HepG2 (cell line): ENCODE data around the gene BCORL1. TPM values are rescaled to one million over a fixed set of nuclear protein-coding genes. Genes with fewer than 3 reads are reported as not detected.
A peak's percentile ranks its signal among the peaks of the same experiment; 100 is the strongest.

Experiments
- CBX1 ChIP-seq: IDR thresholded peaks from one replicate; pipeline ENCODE4 v1.6.1; 2016; ENCODE audit warnings: antibody characterized with exemption, low read depth
- CEBPB ChIP-seq: IDR thresholded peaks from 2 replicates; pipeline ENCODE4 v1.6.1; 2011; ENCODE audit warnings: low read depth, low read length, improper control_type of control experiment, borderline replicate concordance
- FOSL2 ChIP-seq: sonication (generic); formaldehyde crosslinking; IDR thresholded peaks from 2 replicates; pipeline ENCODE4 v1.4.0; 2020; ENCODE audit warnings: missing genetic modification reagents
- KDM2A ChIP-seq: sonication (generic); formaldehyde crosslinking; IDR thresholded peaks from 2 replicates; pipeline ENCODE4 v1.4.0; 2020; ENCODE audit warnings: low read depth, missing genetic modification reagents, borderline replicate concordance
- MAX ChIP-seq: IDR thresholded peaks from 2 replicates; pipeline ENCODE4 v1.6.1; 2012; ENCODE audit warnings: inconsistent platforms
- MXD3 ChIP-seq: IDR thresholded peaks from 2 replicates; pipeline ENCODE4 v1.6.1; 2016; ENCODE audit warnings: mild to moderate bottlenecking, missing biosample characterization, missing genetic modification reagents
- NCOA5 ChIP-seq: sonication (generic); formaldehyde crosslinking; IDR thresholded peaks from 2 replicates; pipeline ENCODE4 v1.4.0; 2020; ENCODE audit warnings: missing genetic modification reagents
- NFE2 ChIP-seq: sonication (generic); formaldehyde crosslinking; IDR thresholded peaks from 2 replicates; pipeline ENCODE4 v1.4.0; 2020; ENCODE audit warnings: missing genetic modification reagents
- NKX3-1 ChIP-seq: sonication (generic); formaldehyde crosslinking; IDR thresholded peaks from 2 replicates; pipeline ENCODE4 v1.5.0; 2020; ENCODE audit warnings: missing genetic modification reagents
- RFX5 ChIP-seq: IDR thresholded peaks from 2 replicates; pipeline ENCODE4 v1.6.1; 2011; ENCODE audit warnings: low read depth, low read length, improper control_type of control experiment
- SALL1 ChIP-seq: sonication (generic); formaldehyde crosslinking; IDR thresholded peaks from 2 replicates; pipeline ENCODE4 v1.8.0; 2022; ENCODE audit warnings: mild to moderate bottlenecking, missing genetic modification reagents
- SOX6 ChIP-seq, 2 experiments: fragments of 450-650 bp in 1 of 2; sonication (generic) in 1 of 2; formaldehyde crosslinking in 1 of 2; IDR thresholded peaks; 2 replicates each; pipeline versions ENCODE4 v1.4.0 to v1.6.1; 2017 to 2020; ENCODE audit warnings: antibody characterized with exemption in 1 of 2, mild to moderate bottlenecking in 1 of 2, missing genetic modification reagents in 1 of 2
- ZBTB1 ChIP-seq: sonication (generic); formaldehyde crosslinking; IDR thresholded peaks from 2 replicates; pipeline ENCODE4 v1.4.0; 2020; ENCODE audit warnings: missing genetic modification reagents, borderline replicate concordance
- ZBTB21 ChIP-seq: sonication (generic); formaldehyde crosslinking; IDR thresholded peaks from 2 replicates; pipeline ENCODE4 v1.4.0; 2020; ENCODE audit warnings: missing genetic modification reagents
- ZC3H13 ChIP-seq: sonication (generic); formaldehyde crosslinking; IDR thresholded peaks from 2 replicates; pipeline ENCODE4 v1.8.1; 2023; ENCODE audit warnings: mild to moderate bottlenecking, missing genetic modification reagents, moderate library complexity
- ZNF276 ChIP-seq: sonication (generic); formaldehyde crosslinking; IDR thresholded peaks from 2 replicates; pipeline ENCODE4 v1.4.0; 2020; ENCODE audit warnings: mild to moderate bottlenecking, low read depth, missing genetic modification reagents
- ZNF33B ChIP-seq: sonication (generic); formaldehyde crosslinking; IDR thresholded peaks from 2 replicates; pipeline ENCODE4 v1.5.1; 2020; ENCODE audit warnings: mild to moderate bottlenecking, missing genetic modification reagents
- ZNF362 ChIP-seq: sonication (generic); formaldehyde crosslinking; IDR thresholded peaks from 2 replicates; pipeline ENCODE4 v1.4.0; 2020; ENCODE audit warnings: missing genetic modification reagents, mild to moderate bottlenecking, borderline replicate concordance
- ZNF530 ChIP-seq: sonication (generic); formaldehyde crosslinking; IDR thresholded peaks from 2 replicates; pipeline ENCODE4 v1.5.0; 2020; ENCODE audit warnings: low read depth, mild to moderate bottlenecking, missing genetic modification reagents
- ZNF780A ChIP-seq: sonication (generic); formaldehyde crosslinking; IDR thresholded peaks from 2 replicates; pipeline ENCODE4 v1.8.0; 2022; ENCODE audit warnings: mild to moderate bottlenecking, missing genetic modification reagents, moderate library complexity
- polyA plus RNA-seq, 8 experiments: library from polyadenylated mRNA; depleted of rRNA in 3 of 8; stranded (reverse) in 7 of 8; unstranded in 1 of 8; fragments of >200 nt; fragmentation: Illumina TruSeq in 4 of 8; extraction: Trizol in 4 of 8; gene quantifications; 2 replicates each; pipeline versions ENCODE4 v1.2.1 to v1.2.3, GENCODE V29; 2011 to 2016; ENCODE audit warnings: low read depth in 4 of 8, missing spikeins in 1 of 8, mixed read lengths in 1 of 8; ENCODE audit not compliant: insufficient read depth in 1 of 8
- total RNA-seq, 5 experiments: library from RNA; depleted of rRNA; stranded (reverse); fragments of >200 nt; fragmentation: Illumina TruSeq; extraction: Trizol; gene quantifications; 2 replicates each; pipeline ENCODE4 v1.2.3, GENCODE V29; 2016; ENCODE audit warnings: low read depth in 1 of 5
- TF ChIP-seq, protein P1 (sequence below): sonication (generic); formaldehyde crosslinking; IDR thresholded peaks from 2 replicates; pipeline ENCODE4 v1.4.0; 2020; ENCODE audit warnings: missing genetic modification reagents, borderline replicate concordance
- TF ChIP-seq, protein P2 (sequence below): sonication (generic); formaldehyde crosslinking; IDR thresholded peaks from 2 replicates; pipeline ENCODE4 v1.8.0; 2022; ENCODE audit warnings: missing genetic modification reagents, low read depth, mild to moderate bottlenecking, borderline replicate concordance

BCORL1 gene
- total and polyA plus RNA-seq, 2 of the 13 experiments (the other 11 are each of a cell fraction or from before 2014, with no cell fraction given) = 0.67 to 1.4 TPM

GRCh38 chrX:130060122-130061069, 78.0 kb downstream of the BCORL1 start (continued):
- TF ChIP-seq, protein P1, sequence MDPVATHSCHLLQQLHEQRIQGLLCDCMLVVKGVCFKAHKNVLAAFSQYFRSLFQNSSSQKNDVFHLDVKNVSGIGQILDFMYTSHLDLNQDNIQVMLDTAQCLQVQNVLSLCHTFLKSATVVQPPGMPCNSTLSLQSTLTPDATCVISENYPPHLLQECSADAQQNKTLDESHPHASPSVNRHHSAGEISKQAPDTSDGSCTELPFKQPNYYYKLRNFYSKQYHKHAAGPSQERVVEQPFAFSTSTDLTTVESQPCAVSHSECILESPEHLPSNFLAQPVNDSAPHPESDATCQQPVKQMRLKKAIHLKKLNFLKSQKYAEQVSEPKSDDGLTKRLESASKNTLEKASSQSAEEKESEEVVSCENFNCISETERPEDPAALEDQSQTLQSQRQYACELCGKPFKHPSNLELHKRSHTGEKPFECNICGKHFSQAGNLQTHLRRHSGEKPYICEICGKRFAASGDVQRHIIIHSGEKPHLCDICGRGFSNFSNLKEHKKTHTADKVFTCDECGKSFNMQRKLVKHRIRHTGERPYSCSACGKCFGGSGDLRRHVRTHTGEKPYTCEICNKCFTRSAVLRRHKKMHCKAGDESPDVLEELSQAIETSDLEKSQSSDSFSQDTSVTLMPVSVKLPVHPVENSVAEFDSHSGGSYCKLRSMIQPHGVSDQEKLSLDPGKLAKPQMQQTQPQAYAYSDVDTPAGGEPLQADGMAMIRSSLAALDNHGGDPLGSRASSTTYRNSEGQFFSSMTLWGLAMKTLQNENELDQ (CRISPR knock-in tag) = no peak
- no peak for TF ChIP-seq NCOA5 (CRISPR knock-in tag)
- TF ChIP-seq CBX1 = no peak
- TF ChIP-seq ZNF33B = no peak
- TF ChIP-seq ZBTB21 (CRISPR knock-in tag) = no peak
- TF ChIP-seq ZBTB1 (CRISPR knock-in tag) = no peak
- TF ChIP-seq MXD3 (CRISPR knock-in tag) = no peak
- TF ChIP-seq FOSL2 (CRISPR knock-in tag) = no peak
- no peak for TF ChIP-seq ZNF362 (CRISPR knock-in tag)
- TF ChIP-seq ZNF780A = no peak
- TF ChIP-seq KDM2A (CRISPR knock-in tag) = peak; percentile 42; the same call in 1 of the 2 replicates
- TF ChIP-seq ZC3H13 (CRISPR knock-in tag) = no peak
- TF ChIP-seq SOX6 (IDR thresholded peaks at IDR 0.05) = no peak
- TF ChIP-seq SOX6 (CRISPR knock-in tag; IDR thresholded peaks at IDR 0.05) = 0 out of 2 replicates have a peak, but pooled peaks have one; percentile 28
- TF ChIP-seq NFE2 (CRISPR knock-in tag) = no peak
- TF ChIP-seq, protein P2, sequence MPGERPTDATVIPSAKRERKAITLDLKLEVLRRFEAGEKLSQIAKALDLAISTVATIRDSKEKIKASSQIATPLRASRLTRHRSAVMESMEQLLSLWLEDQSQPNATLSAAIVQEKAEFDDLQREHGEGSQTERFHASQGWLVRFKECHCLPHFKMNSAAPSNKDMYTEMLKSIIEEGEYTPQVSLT = no peak
- TF ChIP-seq CEBPB = no peak
- TF ChIP-seq NKX3-1 (CRISPR knock-in tag) = no peak
- no peak for TF ChIP-seq ZNF530 (CRISPR knock-in tag)
- peak; percentile 42; the same call in 1 of the 2 replicates for TF ChIP-seq SALL1 (CRISPR knock-in tag)
- no peak for TF ChIP-seq RFX5
- no peak for TF ChIP-seq ZNF276 (CRISPR knock-in tag)
- TF ChIP-seq MAX = peak; percentile 92
